ENCODE measurements around the gene SPINK4. TPM values are rescaled to one million over a fixed set of nuclear protein-coding genes. Genes with fewer than 3 reads are reported as not detected.

SPINK4 gene
- total RNA-seq, 1 donor from 2014 or later = not detected

DNA sequence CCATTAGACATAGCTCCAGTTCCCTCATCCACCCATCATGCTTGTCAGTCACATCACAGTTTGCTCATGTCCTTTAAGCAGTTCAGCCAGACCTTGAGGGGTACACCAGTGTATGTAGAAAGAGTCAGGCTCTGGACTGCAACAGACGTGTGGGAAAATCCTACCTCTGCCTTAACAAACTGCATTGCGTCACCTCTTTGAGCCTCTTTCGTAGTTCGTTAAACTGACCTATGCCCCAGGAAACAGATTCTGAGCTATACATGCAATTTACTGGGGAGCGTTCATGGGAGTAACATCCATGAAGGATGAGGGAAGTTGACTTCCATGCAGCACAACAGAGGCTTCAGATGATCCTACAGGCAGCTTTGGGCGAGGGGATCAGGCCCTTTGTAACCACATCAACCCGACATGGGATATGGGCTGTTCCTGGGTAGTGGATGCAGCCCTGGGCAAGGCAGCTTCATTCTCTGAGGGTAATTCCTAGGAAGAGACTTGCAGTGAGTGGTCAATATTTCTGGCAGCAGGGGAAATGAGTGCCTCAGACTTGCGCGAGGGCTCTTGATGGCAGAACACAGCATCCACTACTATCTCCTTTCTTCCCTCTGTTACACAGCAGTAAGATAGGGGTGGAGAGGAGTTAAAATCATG is 4.3 kb downstream of the SPINK4 start:
- H2AFZ ChIP-seq (replicated peaks) = no peak overlapping the region
- H3K4me3 Mint-ChIP-seq = no peak overlapping the region
- DNase-seq (ENCODE audit: low spot score) = no peak

DNA sequence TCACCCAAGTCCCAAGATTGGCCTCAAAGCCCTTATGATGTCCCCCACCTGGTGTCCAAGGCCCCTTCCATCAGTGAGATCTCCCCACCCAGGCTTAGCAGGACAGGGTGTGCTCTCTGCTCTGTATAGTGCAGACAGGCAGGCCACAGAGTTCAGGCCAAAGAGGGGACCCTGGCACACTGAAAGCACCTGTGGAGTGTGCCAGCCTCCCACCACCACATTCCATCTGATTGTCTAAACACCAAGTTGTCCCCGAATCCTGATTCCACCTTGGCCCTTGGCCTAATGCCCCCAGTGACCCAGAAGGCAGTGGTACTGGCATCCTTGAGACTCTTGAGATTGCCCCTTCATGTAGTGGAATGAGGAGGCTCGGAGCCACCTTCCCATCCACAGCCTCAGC is 5.4 kb downstream of the SPINK4 start:
- TF ChIP-seq EZH2 (IDR thresholded peaks at IDR 0.05) = no peak
- TF ChIP-seq EZH2phosphoT487 (IDR thresholded peaks at IDR 0.05) = no peak
- TF ChIP-seq, protein P1, sequence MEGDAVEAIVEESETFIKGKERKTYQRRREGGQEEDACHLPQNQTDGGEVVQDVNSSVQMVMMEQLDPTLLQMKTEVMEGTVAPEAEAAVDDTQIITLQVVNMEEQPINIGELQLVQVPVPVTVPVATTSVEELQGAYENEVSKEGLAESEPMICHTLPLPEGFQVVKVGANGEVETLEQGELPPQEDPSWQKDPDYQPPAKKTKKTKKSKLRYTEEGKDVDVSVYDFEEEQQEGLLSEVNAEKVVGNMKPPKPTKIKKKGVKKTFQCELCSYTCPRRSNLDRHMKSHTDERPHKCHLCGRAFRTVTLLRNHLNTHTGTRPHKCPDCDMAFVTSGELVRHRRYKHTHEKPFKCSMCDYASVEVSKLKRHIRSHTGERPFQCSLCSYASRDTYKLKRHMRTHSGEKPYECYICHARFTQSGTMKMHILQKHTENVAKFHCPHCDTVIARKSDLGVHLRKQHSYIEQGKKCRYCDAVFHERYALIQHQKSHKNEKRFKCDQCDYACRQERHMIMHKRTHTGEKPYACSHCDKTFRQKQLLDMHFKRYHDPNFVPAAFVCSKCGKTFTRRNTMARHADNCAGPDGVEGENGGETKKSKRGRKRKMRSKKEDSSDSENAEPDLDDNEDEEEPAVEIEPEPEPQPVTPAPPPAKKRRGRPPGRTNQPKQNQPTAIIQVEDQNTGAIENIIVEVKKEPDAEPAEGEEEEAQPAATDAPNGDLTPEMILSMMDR (IDR thresholded peaks at IDR 0.05) = no peak
- Mint-ChIP-seq H3K27ac (no peak overlapping the region), H3K4me1 (no peaks in the 10 kb centered on the region), H3K4me3 (no peak overlapping the region), H3K9me3 (no peaks in the 10 kb centered on the region), H3K27me3 (ENCODE audit: insufficient read depth, low read depth) (peaks cover 7% of the 10 kb centered on the region), H3K36me3 (peaks cover 3% of the 10 kb centered on the region)
- Histone ChIP-seq H3K9ac (no peak overlapping the region), H4K20me1 (ENCODE audit: low read depth) (no peaks in the 10 kb centered on the region), H2AFZ (replicated peaks) (no peak overlapping the region), H3K79me2 (ENCODE audit: low read depth) (no peaks in the 10 kb centered on the region), H3K4me3 (no peak overlapping the region), H3K36me3 (no peaks in the 10 kb centered on the region), H3K27me3 (no peaks in the 10 kb centered on the region), H3K9me3 (ENCODE audit: low read depth) (no peaks in the 10 kb centered on the region), H3K4me2 (no peak overlapping the region), H3K4me1 (no peaks in the 10 kb centered on the region), H3F3A (ENCODE audit: low read depth) (no peaks in the 10 kb centered on the region), H3K27ac (no peak overlapping the region)
- no peak for DNase-seq (ENCODE audit: low spot score)

More for the DNA sequence above, 4.3 kb downstream of the SPINK4 start:
- H3K27ac Mint-ChIP-seq = no peak overlapping the region
- Histone ChIP-seq H3K27ac (no peak overlapping the region), H3K9ac (no peak overlapping the region), H3F3A (ENCODE audit: low read depth) (no peaks in the 10 kb centered on the region), H3K4me3 (no peak overlapping the region), H3K27me3 (no peaks in the 10 kb centered on the region), H4K20me1 (ENCODE audit: low read depth) (no peaks in the 10 kb centered on the region), H3K36me3 (no peaks in the 10 kb centered on the region), H3K79me2 (ENCODE audit: low read depth) (no peaks in the 10 kb centered on the region), H3K9me3 (ENCODE audit: low read depth) (no peaks in the 10 kb centered on the region), H3K4me1 (no peaks in the 10 kb centered on the region), H3K4me2 (no peak overlapping the region)
- H3K4me1 Mint-ChIP-seq = peaks cover 6% of the 10 kb centered on the region
- peaks cover 3% of the 10 kb centered on the region for H3K36me3 Mint-ChIP-seq
- H3K9me3 Mint-ChIP-seq = no peaks in the 10 kb centered on the region
- TF ChIP-seq, protein P1 (IDR thresholded peaks at IDR 0.05) = no peak
- TF ChIP-seq EZH2 (IDR thresholded peaks at IDR 0.05) = no peak
- H3K27me3 Mint-ChIP-seq (ENCODE audit: insufficient read depth, low read depth) = peaks cover 7% of the 10 kb centered on the region

DNA sequence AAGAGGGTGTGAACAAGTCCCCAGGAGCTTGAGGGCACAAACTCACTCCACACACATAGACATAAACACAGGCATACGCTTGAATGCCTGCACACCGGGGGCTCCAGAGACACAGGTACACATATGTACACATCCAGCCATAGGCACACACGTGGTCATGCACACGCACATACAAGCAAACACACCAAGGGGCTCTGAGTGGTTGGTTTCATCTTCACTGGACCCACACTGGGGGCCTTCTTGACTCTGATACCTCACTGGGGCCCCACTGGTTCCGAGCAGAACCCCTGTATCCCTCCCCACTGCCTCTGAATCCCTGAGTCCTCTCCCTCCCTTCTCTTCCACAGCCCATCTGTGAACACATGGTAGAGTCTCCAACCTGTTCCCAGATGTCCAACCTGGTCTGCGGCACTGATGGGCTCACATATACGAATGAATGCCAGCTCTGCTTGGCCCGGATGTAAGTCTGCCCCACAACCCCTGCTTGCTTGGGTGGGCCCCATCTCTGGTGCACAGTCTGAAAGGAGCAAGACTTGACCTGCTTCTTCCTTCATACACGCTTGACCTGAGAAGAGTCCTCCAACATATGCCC is 6.4 kb downstream of the SPINK4 start:
- no peak for TF ChIP-seq EZH2phosphoT487 (IDR thresholded peaks at IDR 0.05)
- TF ChIP-seq, protein P1 (IDR thresholded peaks at IDR 0.05) = no peak
- no peak for TF ChIP-seq EZH2 (IDR thresholded peaks at IDR 0.05)
- Histone ChIP-seq H3K4me3 (no peak overlapping the region), H3F3A (ENCODE audit: low read depth) (no peaks in the 10 kb centered on the region), H3K27ac (no peak overlapping the region), H3K36me3 (no peaks in the 10 kb centered on the region), H3K4me2 (no peak overlapping the region), H3K79me2 (ENCODE audit: low read depth) (no peaks in the 10 kb centered on the region), H3K9me3 (ENCODE audit: low read depth) (no peaks in the 10 kb centered on the region), H2AFZ (replicated peaks) (no peak overlapping the region), H4K20me1 (ENCODE audit: low read depth) (no peaks in the 10 kb centered on the region), H3K4me1 (no peaks in the 10 kb centered on the region), H3K27me3 (no peaks in the 10 kb centered on the region), H3K9ac (no peak overlapping the region)
- Mint-ChIP-seq H3K9me3 (no peaks in the 10 kb centered on the region), H3K36me3 (peaks cover 5% of the 10 kb centered on the region), H3K27me3 (ENCODE audit: insufficient read depth, low read depth) (peaks cover 5% of the 10 kb centered on the region), H3K27ac (no peak overlapping the region), H3K4me3 (no peak overlapping the region), H3K4me1 (no peaks in the 10 kb centered on the region)
- DNase-seq (ENCODE audit: low spot score) = no peak
